ENCODE results near the gene BAZ2B.
A peak's percentile ranks its signal among the peaks of the same experiment; 100 is the strongest.
"Not testable (repeated sequence)": the region's sequence is repeated elsewhere in the genome, so short reads cannot be mapped to it uniquely, and the experiment has no call there.

The BAZ2B gene

GRCh38 chr2:159362816-159363251, 253.5 kb downstream of the BAZ2B start:
- no peak for DNase-seq (ENCODE audit: extremely low spot score, insufficient read length, low read depth)
- FAIRE-seq, result no peak

DNA sequence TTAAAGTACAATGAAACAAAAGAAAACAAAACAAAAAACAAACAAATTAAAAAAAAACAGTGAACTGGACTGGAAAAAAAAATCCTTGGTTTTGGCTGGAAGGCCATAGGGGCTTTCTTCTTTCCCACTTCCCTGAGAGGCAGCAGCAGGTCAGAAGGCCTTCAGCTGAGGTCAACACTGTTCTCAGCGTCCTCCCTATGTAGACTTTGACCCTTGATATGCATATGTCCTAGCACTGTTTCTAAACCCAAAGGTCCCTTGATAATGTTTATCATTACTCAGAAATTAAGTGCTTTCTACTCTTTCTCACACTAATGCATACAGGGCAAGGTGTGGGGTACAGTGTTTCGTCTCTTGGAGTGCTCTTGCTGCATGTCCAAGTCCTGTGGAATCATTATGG, 254.3 kb downstream of the BAZ2B start:
- DNase-seq (ENCODE audit: extremely low spot score, insufficient read length, low read depth) (no peak), FAIRE-seq (no peak)

GRCh38 chr2:159361603-159362002, 254.7 kb downstream of the BAZ2B start:
- not testable (repeated sequence) for FAIRE-seq; DNase-seq (ENCODE audit: extremely low spot score, insufficient read length, low read depth)

- no peak for FAIRE-seq
Observed at GRCh38 chr2:159356053-159356554, 260.2 kb downstream of the BAZ2B start.

GRCh38 chr2:159351977-159352376, 264.4 kb downstream of the BAZ2B start:
- DNase-seq (ENCODE audit: extremely low spot score, insufficient read length, low read depth), result no peak
- no peak for FAIRE-seq

More at GRCh38 chr2:159356053-159356554, 260.2 kb downstream of the BAZ2B start:
- DNase-seq (ENCODE audit: extremely low spot score, insufficient read length, low read depth), result no peak

DNA sequence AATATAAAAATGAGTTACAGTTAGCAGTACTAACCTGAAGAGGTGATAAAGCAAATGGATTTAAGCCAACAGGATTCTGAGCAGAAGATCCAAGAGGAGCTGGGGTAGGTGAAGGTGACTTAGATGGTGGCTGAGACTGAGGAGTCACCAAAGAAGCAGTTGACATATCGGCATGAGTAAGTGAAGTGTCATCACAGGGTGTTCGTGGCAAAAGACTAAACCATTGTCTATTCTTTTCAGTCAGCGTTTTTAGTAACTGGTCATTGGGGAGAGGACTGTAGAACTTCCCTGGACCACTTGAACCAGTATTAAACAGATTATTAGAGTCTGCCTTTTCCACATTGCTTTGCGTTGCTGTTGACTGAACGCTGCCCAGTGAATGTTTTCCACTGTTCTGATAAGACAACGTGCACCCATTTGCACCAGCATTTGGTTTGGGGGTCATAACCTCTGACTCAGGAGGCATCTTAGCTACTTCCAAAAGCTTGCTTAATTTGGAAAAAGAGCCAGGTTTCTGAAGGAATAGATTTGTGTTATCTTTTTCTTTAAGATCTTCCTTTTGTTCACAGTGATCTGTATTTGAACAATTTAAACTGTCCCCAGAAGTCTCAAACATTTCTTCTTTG, 266.6 kb downstream of the BAZ2B start:
- FAIRE-seq (no peak), DNase-seq (ENCODE audit: extremely low spot score, insufficient read length, low read depth) (no peak)

DNA sequence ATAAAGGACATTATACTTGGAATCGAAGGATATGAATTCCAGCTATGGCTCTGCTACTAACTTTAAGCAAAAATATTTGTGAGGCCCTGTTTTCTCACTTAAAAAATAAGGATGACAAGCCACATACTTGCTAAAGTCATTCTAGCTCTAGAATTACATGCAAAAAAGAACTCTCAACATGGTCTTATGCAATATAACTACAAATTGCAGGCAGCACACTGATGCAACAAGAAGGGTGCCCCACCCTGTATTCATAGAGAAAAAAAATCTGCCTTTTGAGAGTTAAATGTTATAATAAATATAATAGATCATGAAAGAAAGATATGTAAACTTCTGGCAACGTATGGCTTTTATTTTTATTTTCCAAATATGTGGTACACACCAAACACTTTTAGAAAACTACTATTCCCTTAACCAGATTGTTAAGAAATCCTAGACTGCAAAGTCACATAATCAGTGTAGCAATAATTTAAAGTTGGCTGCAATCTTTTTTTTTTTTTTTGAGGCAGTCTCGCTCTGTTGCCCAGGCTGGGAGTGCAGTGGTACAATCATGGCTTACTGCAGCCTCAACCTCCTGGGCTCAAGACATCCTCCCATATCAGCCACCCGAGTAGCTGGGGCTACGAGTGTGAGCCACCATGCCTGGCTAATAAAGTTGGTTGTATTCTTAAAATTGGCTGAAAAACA, 289.6 kb downstream of the BAZ2B start:
- FAIRE-seq (no peak), DNase-seq (ENCODE audit: extremely low spot score, insufficient read length, low read depth) (no peak)

- DNase-seq (ENCODE audit: extremely low spot score, insufficient read length, low read depth) (no peak), FAIRE-seq (no peak)
Observed at GRCh38 chr2:159322419-159322818, 293.9 kb downstream of the BAZ2B start.

GRCh38 chr2:159317392-159318088, 298.8 kb downstream of the BAZ2B start:
- no peak for DNase-seq (ENCODE audit: extremely low spot score, insufficient read length, low read depth)
- peak; percentile 75 for FAIRE-seq

DNA sequence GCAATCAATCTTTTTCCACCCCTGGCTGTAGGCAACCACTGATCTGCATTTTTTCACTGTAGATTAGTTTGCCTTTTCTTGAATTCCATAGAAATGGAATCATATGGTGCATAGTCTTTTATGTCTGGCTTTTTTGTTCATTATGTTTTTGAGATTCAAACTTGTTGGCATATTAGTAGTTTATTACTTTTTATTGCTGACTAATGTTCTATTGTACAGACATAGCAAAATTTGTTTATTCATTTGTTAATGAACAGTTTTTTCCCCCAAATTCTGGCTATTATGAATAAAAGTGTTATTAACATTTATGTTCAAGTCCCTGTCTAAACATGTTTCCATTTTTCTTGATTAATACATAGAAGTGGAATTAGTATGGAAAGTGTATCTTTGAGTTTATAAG, 308.4 kb downstream of the BAZ2B start:
- DNase-seq (ENCODE audit: extremely low spot score, insufficient read length, low read depth), result no peak
- no peak for FAIRE-seq

DNA sequence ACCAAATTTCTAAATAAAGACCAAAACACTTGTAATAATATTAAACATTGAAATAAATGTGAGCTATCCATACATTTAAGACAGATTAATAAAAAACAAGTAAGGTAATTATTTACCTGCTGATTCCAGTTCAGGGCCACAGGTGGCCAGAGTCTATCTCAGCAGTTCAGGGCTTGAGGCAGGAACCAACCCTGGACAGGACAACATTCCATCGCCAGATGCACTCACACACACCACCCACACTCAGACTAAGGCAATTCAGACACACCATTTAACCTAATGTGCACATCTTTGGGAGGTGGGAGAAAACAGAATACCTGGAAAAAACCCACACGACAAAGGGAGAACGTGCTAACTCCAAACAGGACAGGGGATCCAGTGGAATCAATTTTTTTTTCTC, 315.8 kb downstream of the BAZ2B start:
- no peak for FAIRE-seq
- no peak for DNase-seq (ENCODE audit: extremely low spot score, insufficient read length, low read depth)

GRCh38 chr2:159298967-159299366, 317.4 kb downstream of the BAZ2B start:
- DNase-seq (ENCODE audit: extremely low spot score, insufficient read length, low read depth) (no peak), FAIRE-seq (no peak)

GRCh38 chr2:159297042-159297707, 319.2 kb downstream of the BAZ2B start:
- FAIRE-seq (no peak), DNase-seq (ENCODE audit: extremely low spot score, insufficient read length, low read depth) (no peak)

- DNase-seq (ENCODE audit: extremely low spot score, insufficient read length, low read depth) (no peak), FAIRE-seq (no peak)
Observed at GRCh38 chr2:159292157-159292556, 324.2 kb downstream of the BAZ2B start.

GRCh38 chr2:159290289-159290907, 325.9 kb downstream of the BAZ2B start:
- DNase-seq (ENCODE audit: extremely low spot score, insufficient read length, low read depth) (no peak), FAIRE-seq (no peak)

GRCh38 chr2:159287733-159288132, 328.6 kb downstream of the BAZ2B start:
- FAIRE-seq, result no peak
- DNase-seq (ENCODE audit: extremely low spot score, insufficient read length, low read depth), result no peak

DNA sequence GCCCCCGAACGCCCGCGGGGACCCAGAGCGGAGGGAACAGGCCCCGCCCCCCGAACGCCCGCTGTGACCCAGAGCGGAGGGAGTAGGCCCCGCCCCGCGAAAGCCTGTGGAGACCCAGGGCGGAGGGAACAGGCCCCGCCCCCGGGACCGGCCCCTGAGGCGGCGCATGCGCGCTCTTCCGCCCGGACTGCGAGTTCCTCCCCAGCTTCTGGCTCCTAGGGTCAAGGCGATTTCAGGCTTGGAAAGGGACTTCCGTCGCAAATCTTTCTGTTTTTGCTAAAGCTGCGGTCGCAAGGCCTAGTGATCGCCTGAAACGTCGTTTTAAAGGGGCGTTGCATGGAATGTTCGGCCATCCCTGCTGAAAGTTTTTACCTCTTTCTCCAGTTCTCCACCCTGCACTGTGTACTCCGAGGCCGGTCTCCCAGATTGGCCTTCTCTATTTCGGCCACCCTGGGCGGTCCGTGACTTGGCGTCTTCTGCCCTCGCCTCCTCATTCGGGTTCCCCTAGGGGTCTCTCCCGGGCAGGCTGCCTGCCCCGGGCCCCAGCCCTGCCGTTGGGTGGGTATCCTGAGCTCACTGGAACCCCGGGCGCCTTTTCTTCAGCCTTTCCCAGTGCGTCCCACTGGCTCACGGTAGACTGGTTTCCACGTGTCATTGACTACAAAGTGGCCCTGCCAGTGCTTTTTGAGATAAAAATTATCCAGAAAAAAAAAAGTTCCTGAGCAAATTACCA, 329.5 kb downstream of the BAZ2B start:
- peak; percentile 95 for FAIRE-seq

GRCh38 chr2:159285929-159286708, 330.2 kb downstream of the BAZ2B start, which contains the start of gene WDSUB1:
TSS of gene WDSUB1 (minus strand) at chr2:159286703. CDS start at chr2:159283069, 3,634 bp downstream.
- DNase-seq (ENCODE audit: extremely low spot score, insufficient read length, low read depth), result no peak
- FAIRE-seq, result peak; percentile 46

More for the DNA sequence above, 329.5 kb downstream of the BAZ2B start:
- peak; percentile 94 for DNase-seq (ENCODE audit: extremely low spot score, insufficient read length, low read depth)
